Activated CD8-positive, alpha-beta memory T cell treated with anti-CD3 and anti-CD28 coated beads, Interleukin-2, amount 50 U/mL, for 48 hours (primary cell): ENCODE results near the gene ABHD6.
"Not testable (repeated sequence)": the region's sequence is repeated elsewhere in the genome, so short reads cannot be mapped to it uniquely, and the experiment has no call there.

Source experiments
- DNase-seq: peaks from one replicate; pipeline ENCODE4 v3.0.0-alpha.2; 2020

ABHD6 gene, protein sequence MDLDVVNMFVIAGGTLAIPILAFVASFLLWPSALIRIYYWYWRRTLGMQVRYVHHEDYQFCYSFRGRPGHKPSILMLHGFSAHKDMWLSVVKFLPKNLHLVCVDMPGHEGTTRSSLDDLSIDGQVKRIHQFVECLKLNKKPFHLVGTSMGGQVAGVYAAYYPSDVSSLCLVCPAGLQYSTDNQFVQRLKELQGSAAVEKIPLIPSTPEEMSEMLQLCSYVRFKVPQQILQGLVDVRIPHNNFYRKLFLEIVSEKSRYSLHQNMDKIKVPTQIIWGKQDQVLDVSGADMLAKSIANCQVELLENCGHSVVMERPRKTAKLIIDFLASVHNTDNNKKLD

DNA sequence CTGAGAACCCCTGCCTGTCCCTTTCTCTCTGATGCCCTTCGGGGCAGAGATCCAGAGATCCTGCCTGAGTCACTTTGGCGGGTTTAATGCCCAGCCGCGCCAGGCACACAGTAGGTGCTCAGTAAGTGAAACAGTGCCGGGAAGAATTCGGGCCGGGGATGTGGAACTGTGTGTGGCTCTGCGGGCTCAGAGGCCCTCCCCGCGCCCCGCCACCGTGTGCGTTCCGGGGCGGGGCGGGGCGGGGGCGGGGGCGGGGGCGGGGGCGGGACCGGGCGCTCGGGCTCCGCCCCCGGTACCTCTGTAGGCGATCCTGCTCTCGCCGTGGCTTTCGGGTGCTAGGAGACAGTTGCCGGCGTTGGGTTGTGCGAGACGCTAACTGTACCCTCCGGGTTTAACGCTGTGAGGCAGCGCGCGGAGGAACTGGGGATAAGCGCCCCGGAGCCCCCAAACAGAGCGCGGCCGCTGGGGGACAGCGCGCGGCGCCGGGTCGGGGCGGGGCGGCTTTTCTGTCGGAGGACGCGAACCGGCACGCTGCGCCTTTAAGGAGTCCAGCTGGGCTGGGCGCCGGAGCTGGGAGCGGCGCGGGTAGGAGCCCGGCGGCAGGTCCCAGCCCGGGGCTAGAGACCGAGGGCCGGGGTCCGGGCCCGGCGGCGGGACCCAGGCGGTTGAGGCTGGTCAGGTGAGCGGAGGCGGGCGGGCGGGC lies at the start of gene ABHD6:
ABHD6 (plus strand) TSS at position 555 of the 703 bp plus-strand sequence. CDS start 18,795 bp downstream, outside the sequence.
- peak; percentile 95 for DNase-seq

DNA sequence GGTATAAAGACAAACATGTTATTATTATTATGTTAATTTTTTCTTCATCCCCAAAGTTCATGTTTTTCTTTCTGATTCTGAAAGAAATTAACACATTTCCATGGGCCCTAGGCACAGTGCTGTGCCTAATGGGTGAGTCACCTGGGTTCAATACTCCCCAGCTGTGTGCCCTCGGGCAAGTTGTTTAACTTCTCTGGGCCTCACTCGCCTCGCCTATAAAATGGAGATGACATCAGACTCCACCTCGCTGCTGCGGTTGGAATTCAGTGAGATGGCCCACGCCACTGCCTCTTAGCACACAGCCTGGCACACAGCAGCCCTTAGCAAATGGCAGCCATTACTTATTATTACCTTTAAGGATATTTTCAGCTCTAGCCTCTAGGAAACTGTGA lies 49.4 kb upstream of the ABHD6 start:
- DNase-seq, result no peak

DNA sequence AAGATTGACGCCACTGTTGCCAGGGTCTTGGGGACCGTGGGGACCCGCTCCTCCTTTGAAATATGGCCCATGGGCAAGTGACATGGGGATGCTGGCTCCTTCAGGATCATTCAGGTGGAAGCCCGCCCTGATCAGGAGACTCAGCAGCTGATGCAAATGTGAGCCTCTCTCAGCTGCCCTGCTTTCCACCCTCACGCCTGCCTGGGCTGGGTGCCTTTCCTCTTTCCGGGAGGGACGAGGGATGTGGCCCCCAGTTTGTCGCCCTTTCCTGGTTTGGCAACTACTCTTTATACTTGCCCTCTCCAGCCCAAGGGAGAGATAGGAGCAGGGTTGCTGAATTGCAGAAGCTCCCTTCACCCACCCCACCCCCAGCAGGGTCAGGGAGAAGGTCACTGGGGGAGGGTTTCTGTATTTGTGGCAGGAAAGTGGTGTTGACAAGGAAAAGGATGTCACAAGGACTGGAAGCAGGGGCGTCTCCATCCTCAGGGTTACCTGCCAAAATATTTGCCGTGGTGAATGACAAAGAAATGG lies 48.6 kb upstream of the ABHD6 start:
- no peak for DNase-seq

DNA sequence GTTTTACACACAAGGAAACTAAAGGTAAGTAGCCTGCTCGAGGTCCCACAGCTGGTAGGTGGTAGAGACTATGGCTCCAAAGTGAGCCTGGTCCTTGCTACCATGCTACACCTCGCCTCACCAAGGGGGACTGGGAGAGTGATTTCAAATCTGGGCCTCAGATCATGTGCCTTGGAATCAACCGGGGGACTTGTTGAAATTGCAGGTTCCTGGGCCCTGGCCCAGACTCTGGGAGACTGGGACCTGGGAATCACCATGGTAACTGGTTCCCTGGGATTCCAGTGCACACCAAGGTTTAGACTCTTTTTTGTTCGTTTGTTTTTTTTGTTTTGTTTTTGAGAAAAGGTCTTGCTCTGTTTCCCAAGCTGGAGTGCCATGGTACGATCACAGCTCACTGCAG lies 47.9 kb upstream of the ABHD6 start:
- DNase-seq, result no peak

DNA sequence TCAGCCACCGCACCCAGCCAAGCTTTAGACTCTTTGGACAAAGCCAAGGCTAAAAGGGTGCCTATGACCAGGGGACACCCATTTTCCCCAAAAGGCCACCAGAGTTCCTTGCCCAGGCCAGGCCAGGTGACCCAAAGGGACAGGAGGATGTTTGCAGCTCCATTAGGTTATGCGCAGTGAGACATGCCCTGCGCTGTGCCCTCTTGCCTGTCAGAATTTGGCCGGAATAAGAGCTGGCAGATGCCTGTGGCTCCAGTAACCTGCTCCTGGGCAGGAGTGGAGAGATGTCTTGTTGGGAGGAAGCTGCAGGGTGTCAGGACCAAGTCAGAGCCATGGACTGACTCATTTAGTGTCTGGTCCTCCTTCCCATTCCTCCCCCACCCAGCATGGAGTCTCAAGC lies 47.3 kb upstream of the ABHD6 start:
- DNase-seq, result no peak

DNA sequence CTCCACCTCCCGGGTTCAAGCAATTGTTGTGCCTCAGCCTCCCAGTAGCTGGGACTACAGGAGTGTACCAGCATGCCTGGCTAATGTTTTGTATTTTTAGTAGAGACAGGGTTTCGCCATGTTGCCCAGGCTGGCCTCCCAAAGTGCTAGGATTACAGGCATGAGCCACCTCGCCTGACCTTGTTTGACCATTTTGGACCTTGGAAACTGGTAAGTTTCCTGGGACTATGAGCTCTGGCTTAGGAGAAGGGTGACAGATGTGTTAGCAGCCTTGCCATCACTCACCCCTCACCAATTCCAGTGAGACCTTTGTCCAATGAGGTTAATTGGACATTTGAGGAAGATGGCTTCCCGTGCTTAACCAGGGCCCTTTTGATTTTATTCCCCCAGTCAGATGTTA lies 46.7 kb upstream of the ABHD6 start:
- DNase-seq, result no peak

DNA sequence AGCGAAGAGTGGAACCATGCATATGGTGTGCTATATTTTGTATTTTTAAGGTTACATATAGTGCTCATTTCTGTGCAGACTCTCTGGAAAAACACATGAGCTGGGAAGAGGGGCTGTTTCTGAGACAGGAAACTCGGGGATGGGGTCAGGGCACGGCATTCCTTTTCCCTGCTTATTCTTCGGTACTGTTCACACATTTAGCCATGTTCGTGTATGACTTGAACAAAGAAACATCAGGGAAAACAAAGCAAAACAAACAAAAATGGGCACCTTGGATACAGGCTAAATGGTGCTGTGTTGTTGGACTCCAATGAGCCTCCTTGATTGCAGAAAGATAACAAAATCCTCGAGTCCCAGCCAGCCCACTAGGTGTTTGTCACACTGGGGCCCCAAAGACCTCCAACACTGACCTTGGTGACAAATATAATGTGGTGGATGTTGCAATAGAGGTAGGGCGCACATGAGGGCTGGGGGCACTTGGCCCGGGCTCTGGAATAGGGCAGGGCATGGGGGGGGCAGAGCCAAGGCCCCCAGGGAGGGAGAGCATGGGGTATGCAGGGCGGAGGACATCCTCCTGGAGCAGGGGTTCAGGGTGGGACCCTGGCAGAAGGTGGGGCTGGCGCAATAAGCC lies 46.1 kb upstream of the ABHD6 start:
- DNase-seq, result no peak

DNA sequence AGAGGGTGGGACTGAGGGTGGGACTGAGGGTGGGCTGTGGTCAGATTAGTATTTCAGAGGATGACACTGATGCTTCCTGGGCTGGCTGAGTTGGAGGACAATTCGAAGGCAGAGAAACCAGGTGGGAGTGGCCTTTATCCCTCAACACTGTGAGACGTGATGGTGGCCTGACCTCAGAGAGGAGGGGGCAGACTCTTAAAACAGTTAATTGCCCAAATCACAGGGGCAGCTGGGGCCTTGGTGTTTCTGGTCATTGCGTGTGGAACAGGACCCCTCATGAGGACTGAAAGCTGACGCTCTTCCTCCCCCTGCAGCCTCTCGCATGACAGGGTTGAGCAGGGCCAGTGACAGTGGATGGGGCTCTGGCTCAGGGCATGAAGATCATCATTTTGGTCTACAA lies 45.5 kb upstream of the ABHD6 start:
- DNase-seq, result no peak

DNA sequence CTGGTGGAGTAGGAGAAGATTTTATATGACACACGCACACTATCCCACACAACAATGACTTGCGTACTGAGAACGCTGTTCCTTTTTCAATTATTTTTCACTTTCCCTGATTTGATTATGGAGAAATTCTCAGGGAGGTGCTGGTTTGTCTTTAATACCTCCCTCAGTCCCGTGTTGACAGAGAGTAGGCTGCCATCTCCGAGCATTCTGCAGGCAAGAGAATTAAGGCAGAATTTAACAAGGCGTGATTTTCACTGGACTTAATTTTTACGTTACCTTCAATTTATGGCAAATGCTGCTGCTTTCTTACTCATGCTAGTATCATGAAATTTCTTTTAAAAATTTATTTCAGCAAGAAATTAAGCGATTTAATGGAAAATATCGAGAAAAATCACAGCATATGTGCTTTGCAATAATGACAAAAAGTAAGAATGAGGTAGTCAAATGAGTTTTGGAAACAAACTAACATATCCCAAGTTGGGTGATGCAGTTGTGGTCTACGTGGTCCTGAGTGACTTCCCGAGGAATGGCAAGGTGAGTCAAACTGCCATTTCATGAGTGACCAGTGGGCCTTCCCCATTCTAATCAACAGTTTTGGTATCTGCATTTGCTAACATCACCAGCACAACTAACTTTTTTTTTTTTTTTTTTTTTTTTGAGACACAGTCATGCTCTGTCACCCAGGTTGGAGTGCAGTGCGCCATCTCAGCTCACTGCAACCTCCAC lies 43.7 kb upstream of the ABHD6 start:
- DNase-seq, result no peak

DNA sequence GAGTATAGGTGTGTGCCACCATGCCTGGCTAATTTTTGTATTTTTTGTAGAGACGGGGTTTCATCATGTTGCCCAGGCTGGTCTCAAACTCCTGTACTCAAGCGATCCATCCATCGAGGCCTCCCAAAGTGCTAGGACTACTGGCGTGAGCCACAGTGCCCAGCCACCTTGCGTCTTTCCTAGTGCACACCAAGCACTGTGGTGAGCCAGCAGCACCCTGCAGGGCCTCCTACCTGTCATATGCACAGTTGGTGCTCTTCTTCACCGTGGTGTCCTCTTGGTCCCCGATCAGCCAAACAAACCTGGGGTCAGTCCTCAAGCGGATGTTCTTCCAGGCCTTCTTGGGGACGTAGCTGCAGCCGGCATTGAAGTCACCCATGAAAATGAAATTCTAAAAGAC lies 40.0 kb upstream of the ABHD6 start:
- DNase-seq, result no peak

DNA sequence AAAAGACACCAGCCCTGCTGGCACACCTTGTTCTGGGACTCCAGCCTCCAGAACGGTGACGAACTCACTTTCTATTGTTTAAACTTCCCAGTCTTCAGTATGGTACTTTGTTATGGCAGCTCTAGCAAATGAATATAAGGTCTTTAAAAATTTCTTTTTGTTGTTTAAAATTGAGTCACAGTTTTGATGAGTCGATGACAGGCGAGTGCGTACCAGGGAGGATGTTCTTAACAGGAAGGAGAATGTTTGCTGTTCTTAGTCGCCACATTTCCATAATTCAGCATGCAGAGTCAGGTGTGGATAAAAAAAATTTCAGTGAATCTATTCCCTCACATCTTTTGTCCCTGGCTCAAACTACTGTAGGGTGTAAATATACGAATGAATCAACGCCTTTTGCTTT lies 39.2 kb upstream of the ABHD6 start:
- no peak for DNase-seq

DNA sequence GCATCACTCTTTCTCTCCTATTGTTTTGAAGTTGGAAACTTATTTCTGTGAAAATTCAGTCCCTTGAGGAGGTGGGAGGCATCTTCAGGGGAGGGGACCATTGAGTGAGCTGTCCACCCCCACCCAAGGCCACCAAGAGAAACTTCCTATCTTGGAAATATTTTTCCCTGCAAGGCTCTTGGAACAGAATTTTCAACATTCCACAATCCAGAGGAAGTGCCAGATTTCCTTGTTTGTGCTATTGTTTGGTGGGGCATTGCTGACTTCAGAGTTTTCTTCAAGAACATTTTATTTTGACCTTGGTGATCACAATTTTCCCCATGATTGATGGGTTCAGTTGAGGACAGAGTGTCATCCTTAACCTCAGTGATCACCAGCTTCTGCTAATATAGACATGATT lies 38.8 kb upstream of the ABHD6 start:
- DNase-seq, result no peak

DNA sequence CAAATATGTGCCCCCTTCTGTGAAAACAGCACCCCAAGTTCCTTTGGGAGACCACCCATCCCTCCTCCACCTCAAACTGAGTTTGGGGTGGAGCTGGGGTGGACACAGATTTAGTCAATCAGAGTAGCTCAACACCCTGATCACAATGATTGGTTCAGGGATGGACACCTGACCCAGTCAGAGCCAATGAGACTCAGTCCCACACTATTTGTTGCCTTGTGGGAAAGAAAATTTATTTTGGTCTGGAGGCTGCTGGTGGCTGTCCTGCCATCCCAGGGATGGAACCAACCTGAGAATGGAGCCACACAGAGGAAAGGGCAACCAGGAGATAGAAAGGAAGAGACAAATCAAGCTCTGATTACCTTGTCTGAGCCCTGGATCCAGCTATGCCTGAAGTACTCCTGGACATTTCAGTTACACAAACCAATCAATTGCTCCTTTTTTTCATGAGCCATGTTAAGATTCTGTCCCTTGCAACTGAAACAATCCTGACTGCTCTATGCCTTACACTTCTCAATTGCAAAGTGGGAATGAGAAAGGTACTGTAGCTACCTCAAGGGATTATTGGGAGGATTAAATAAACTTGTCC lies 37.4 kb upstream of the ABHD6 start:
- no peak for DNase-seq

DNA sequence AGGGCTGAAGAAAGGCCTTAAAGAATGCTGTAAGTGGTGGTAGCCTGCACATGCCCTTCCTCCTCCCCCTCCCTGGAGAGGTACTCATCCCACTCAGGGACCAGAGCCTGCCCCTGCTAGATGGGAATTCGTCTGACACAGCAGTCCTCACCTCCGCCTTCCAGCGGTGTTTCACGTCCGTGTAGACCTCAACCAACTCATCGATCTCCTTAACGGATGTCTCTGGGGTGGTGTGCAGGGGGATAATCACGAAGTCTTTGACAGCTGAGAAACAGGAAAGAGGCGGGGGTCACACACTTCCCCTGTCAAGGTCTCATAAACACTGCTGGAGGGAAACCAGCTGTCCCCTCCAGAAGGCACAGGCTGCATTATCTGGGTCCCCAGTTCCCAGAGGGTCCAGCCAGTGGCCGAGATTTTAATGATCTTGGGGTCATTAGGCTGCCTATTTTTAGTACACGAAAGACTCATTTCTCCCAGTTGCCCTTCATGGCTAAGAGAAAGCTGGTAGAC lies 36.7 kb upstream of the ABHD6 start:
- no peak for DNase-seq

DNA sequence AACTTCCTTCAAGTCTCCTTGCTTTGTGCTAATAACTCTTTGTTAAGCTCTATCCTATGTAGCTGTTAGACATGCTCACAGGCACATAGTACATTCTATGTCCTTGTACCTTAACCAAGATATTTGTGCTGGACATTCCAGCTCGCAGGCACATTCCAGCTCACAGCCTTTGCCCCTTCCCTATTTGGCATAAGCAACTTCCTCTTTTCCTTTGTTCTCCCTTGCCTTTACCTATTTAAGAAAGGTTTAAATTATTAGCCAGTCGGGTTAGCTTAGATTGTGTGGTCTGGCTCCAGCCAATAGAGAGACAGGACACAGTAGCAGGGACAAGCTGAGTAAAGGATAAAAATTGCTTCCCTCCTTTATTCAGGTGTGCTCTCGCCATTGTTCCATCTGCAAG lies 36.1 kb upstream of the ABHD6 start:
- not testable (repeated sequence) for DNase-seq

DNA sequence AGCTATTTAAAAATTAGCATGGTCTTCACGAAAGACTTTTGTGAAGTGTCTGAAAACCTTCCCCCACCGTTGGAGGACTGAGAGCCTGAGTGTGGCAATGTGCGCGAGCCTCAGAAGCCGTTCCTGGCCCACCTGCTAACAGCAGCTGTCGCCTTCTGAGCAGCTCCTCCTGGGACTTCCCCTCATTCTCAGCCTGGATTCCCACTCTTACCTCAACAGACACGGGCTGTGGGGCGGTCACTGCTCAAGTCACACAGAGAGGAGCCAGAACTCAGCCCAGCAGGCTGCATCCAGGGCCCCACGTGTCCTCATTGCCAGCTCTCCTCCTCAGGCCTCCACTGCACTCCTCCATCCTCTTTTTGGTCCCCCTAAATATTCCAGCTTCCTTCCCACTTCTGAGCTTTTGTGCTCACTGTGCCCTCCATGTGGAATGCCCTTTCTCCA lies 34.7 kb upstream of the ABHD6 start:
- no peak for DNase-seq

DNA sequence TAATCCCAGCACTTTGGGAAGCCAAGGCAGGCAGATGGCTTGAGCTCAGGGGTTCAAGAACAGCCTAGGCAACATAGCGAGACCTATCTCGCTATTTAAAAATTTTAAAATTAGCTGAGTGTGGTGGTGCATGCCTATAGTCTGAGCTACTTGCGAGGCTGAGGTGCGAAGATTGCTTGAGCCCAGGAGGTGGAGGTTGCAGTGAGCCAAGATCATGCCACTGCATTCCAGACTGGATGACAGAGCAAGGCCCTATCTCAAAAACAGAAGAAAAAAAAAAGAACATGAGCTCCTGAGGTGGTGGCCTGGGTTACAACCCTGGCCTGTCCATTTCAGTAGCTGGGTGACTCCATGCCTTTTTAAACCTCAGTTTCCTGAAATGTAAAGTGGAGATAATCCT lies 34.1 kb upstream of the ABHD6 start:
- no peak for DNase-seq

DNA sequence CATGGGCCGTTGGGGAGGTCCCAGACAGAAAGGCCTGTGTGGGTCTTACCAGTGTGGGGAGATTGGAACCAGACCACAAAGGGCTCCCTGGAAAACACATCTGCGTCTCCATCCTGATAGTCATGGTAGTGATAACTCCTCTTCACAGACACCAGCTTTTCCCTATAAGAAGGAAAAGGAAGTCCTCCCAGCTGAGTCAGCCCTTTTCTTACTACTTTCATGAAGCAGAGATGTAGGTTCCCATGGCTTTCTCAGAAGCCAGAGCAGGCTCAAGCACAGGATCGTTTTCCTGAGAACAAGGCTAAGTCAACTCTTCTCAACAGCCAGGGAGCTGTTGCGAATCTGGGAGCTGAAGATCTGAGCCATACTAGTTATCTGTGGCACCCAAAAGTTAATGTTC lies 32.9 kb upstream of the ABHD6 start:
- DNase-seq, result no peak

DNA sequence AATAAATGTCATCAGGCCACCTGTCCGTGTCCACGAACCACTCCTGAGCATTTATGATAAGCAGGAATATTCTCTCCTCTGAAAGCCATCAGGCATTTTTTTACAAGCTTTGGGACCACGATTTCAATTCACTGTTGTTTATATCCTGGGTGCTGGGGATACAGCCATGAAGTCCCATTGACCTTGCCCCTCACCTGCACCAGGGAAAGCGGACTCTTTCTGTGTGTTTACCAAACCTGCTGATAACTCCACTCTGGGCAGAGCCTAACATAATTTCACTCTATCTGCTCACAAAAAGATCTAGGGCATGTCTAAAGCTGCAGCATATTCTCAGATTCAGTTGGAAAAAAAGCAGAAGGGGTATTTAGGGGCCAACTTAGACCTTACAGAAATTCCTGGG lies 31.6 kb upstream of the ABHD6 start:
- no peak for DNase-seq

DNA sequence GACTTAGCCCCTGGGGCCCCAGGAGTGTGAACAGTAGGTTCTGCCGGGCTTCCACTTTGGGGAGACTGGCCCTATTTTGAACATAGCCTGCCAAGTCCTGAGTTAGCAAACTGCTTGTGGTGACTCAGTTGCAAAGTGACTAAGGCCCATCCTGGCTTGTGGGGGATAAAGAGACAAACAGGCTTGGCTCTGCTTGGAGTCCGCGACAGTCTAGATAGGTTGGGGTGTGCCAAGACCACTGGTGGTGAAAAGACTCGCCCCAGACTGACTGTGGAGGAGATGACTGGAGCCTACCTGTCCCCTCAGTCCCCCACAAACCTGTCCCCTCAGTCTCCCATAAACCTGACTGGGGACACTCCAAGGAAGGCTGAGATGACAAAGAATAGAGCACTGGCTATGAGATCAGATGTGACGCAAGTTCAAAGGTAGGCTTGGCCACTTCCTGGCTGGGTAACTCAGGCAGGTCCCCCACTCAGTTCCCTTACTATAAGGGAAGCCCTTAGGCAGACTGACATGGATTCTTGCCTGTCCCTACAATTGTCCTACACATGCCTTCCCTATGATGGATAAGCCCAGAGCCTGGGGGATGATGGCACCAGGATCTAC lies 31.1 kb upstream of the ABHD6 start:
- peak; percentile 69 for DNase-seq

DNA sequence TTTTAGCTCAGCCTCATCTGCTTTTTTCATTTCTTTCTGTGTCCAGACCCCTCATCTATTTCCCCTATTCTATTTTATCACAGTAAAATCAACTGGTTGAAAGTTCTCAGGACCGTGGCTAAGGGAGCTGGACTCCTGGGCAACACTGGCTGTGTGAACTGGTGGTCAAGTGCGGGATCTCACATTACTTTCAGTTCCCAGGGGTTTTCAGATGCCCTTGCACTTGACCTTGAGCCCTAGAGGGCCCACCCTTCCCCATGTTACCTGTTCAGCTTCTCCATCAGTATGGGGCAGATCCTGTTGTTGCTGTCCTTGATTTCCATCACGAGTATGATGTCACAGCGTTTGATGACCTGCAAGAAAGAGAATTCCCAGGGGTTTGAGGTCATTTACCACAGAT lies 29.6 kb upstream of the ABHD6 start:
- DNase-seq, result no peak

DNA sequence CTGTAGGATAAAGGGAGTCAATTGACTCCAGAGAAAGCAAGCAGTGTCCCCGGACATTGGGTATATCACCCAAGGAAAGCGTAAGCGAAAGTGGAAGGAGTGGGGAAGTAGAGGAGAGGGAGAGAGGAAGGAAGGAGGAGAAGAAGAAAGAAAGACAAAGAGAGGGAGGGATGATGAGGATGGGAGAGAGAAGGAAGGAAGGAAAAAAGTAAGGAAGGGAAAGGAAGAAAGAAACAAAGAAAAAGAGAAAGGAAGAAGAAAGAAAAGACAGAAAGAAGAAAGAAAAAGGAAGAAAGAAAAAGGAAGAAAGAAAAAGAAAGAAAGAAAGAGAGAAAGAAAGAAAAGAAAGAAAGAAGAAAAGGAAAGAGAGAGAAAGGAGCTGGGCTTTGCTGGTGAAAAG lies 27.7 kb upstream of the ABHD6 start:
- no peak for DNase-seq
